Measurements from ENCODE around the gene PTPRH.
"Not testable (repeated sequence)": the region's sequence is repeated elsewhere in the genome, so short reads cannot be mapped to it uniquely, and the experiment has no call there.

Gene PTPRH

GRCh38 chr19:55174425-55175116 lies 34.7 kb downstream of the PTPRH start:
- peak overlapping the region in 3 of 7 experiments; percentile 61 to 73 (median 67) for H3K4me3 ChIP-seq (ENCODE audit: control insufficient read depth in 1 of 7, extremely low read depth in 1 of 7, insufficient read depth in 4 of 7, low read depth in 2 of 7, low read length in 6 of 7)
- no peak for DNase-seq
- H3K27ac ChIP-seq (ENCODE audit: insufficient read depth in 1 of 2, low read depth in 1 of 2, low read length in 2 of 2, poor library complexity in 1 of 2, severe bottlenecking in 2 of 2): no peak overlapping the region
- WGBS (ENCODE audit: insufficient coverage): 54% methylated on average over 15 of the region's 21 CpGs
- no peaks in the 10 kb centered on the region for H3K36me3 ChIP-seq (ENCODE audit: control insufficient read depth in 4 of 4, insufficient read depth in 4 of 4, low read length in 3 of 4)
- POLR2A ChIA-PET: interaction anchor here (0.5 kb wide), 1 partner anchor 10 kb away, joined by 4 read pairs; no protein-coding TSS in a partner anchor
- H3K4me1 ChIP-seq (ENCODE audit: control extremely low read depth in 1 of 4, control insufficient read depth in 4 of 4, insufficient read depth in 4 of 4, low read length in 3 of 4): peaks cover 0 to 35% (median 24%) of the 10 kb centered on the region in 4 experiments
- CTCF ChIA-PET: interaction anchor here (2.5 to 7.6 kb wide), 2 partner anchors 9 to 15 kb away, joined by 9 to 31 read pairs; partner anchors contain the start of gene DNAAF3
- peaks cover 0 to 11% (median 0%) of the 10 kb centered on the region in 5 experiments for H3K9me3 ChIP-seq (ENCODE audit: control extremely low read depth in 1 of 5, control insufficient read depth in 4 of 5, insufficient read depth in 2 of 5, low read depth in 1 of 5, low read length in 4 of 5)
- peaks cover 7 to 78% (median 34%) of the 10 kb centered on the region in 5 experiments for H3K27me3 ChIP-seq (replicated peaks in 2 of 5; ENCODE audit: control insufficient read depth in 4 of 5, insufficient read depth in 5 of 5, low read length in 4 of 5)

GRCh38 chr19:55173714-55174409 lies 35.4 kb downstream of the PTPRH start:
- peak overlapping the region; percentile 0 to 73 (median 47) for H3K4me3 ChIP-seq (ENCODE audit: control insufficient read depth in 1 of 7, extremely low read depth in 1 of 7, insufficient read depth in 4 of 7, low read depth in 2 of 7, low read length in 6 of 7)
- H3K9me3 ChIP-seq (ENCODE audit: control extremely low read depth in 1 of 5, control insufficient read depth in 4 of 5, insufficient read depth in 2 of 5, low read depth in 1 of 5, low read length in 4 of 5): peaks cover 0 to 11% (median 0%) of the 10 kb centered on the region in 5 experiments
- H3K27me3 ChIP-seq (replicated peaks in 2 of 5; ENCODE audit: control insufficient read depth in 4 of 5, insufficient read depth in 5 of 5, low read length in 4 of 5): peaks cover 7 to 83% (median 34%) of the 10 kb centered on the region in 5 experiments
- ChIA-PET CTCF (interaction anchor here (2.5 to 7.6 kb wide), 2 partner anchors 8 to 14 kb away, joined by 9 to 31 read pairs; partner anchors contain the start of gene DNAAF3), POLR2A (no interaction called here)
- peaks cover 0 to 28% (median 17%) of the 10 kb centered on the region in 4 experiments for H3K4me1 ChIP-seq (ENCODE audit: control extremely low read depth in 1 of 4, control insufficient read depth in 4 of 4, insufficient read depth in 4 of 4, low read length in 3 of 4)
- 1% methylated on average over 17 of the region's 37 CpGs for WGBS (ENCODE audit: insufficient coverage)
- DNase-seq: peak in 1 of 3 donors; percentile 57
- H3K27ac ChIP-seq (ENCODE audit: insufficient read depth in 1 of 2, low read depth in 1 of 2, low read length in 2 of 2, poor library complexity in 1 of 2, severe bottlenecking in 2 of 2): no peak overlapping the region
- no peaks in the 10 kb centered on the region for H3K36me3 ChIP-seq (ENCODE audit: control insufficient read depth in 4 of 4, insufficient read depth in 4 of 4, low read length in 3 of 4)

GRCh38 chr19:55173186-55173713 lies 36.1 kb downstream of the PTPRH start:
- Histone ChIP-seq H3K27me3 (replicated peaks in 2 of 5; ENCODE audit: control insufficient read depth in 4 of 5, insufficient read depth in 5 of 5, low read length in 4 of 5) (peaks cover 7 to 84% (median 34%) of the 10 kb centered on the region in 5 experiments), H3K9me3 (ENCODE audit: control extremely low read depth in 1 of 5, control insufficient read depth in 4 of 5, insufficient read depth in 2 of 5, low read depth in 1 of 5, low read length in 4 of 5) (peaks cover 0 to 11% (median 0%) of the 10 kb centered on the region in 5 experiments), H3K4me1 (ENCODE audit: control extremely low read depth in 1 of 4, control insufficient read depth in 4 of 4, insufficient read depth in 4 of 4, low read length in 3 of 4) (peaks cover 0 to 22% (median 13%) of the 10 kb centered on the region in 4 experiments), H3K27ac (ENCODE audit: insufficient read depth in 1 of 2, low read depth in 1 of 2, low read length in 2 of 2, poor library complexity in 1 of 2, severe bottlenecking in 2 of 2) (no peak overlapping the region), H3K4me3 (ENCODE audit: control insufficient read depth in 1 of 7, extremely low read depth in 1 of 7, insufficient read depth in 4 of 7, low read depth in 2 of 7, low read length in 6 of 7) (peak overlapping the region; percentile 0 to 73 (median 47)), H3K36me3 (ENCODE audit: control insufficient read depth in 4 of 4, insufficient read depth in 4 of 4, low read length in 3 of 4) (no peaks in the 10 kb centered on the region)
- WGBS (ENCODE audit: insufficient coverage): 2% methylated on average over 18 of the region's 32 CpGs
- ChIA-PET CTCF (interaction anchor here (2.5 kb wide), 1 partner anchor 14 kb away, joined by 9 read pairs; no protein-coding TSS in a partner anchor), POLR2A (no interaction called here)
- no peak for DNase-seq

GRCh38 chr19:55172741-55173140 lies 36.6 kb downstream of the PTPRH start:
- WGBS (ENCODE audit: insufficient coverage): 31% methylated on average over 5 of the region's 12 CpGs
- DNase-seq: no peak
- H3K27ac ChIP-seq (ENCODE audit: insufficient read depth in 1 of 2, low read depth in 1 of 2, low read length in 2 of 2, poor library complexity in 1 of 2, severe bottlenecking in 2 of 2): no peak overlapping the region

GRCh38 chr19:55172318-55172717 lies 37.0 kb downstream of the PTPRH start:
- H3K27me3 ChIP-seq (replicated peaks in 2 of 5; ENCODE audit: control insufficient read depth in 4 of 5, insufficient read depth in 5 of 5, low read length in 4 of 5): peaks cover 7 to 79% (median 36%) of the 10 kb centered on the region in 5 experiments
- POLR2A ChIA-PET; H3K4me3 ChIP-seq (ENCODE audit: control insufficient read depth in 1 of 7, extremely low read depth in 1 of 7, insufficient read depth in 4 of 7, low read depth in 2 of 7, low read length in 6 of 7); H3K36me3 ChIP-seq (ENCODE audit: control insufficient read depth in 4 of 4, insufficient read depth in 4 of 4, low read length in 3 of 4); H3K27ac ChIP-seq (ENCODE audit: insufficient read depth in 1 of 2, low read depth in 1 of 2, low read length in 2 of 2, poor library complexity in 1 of 2, severe bottlenecking in 2 of 2); DNase-seq; CTCF ChIA-PET: not testable (repeated sequence)
- peaks cover 0 to 11% (median 0%) of the 10 kb centered on the region in 5 experiments for H3K9me3 ChIP-seq (ENCODE audit: control extremely low read depth in 1 of 5, control insufficient read depth in 4 of 5, insufficient read depth in 2 of 5, low read depth in 1 of 5, low read length in 4 of 5)
- 78% methylated on average over 4 of the region's 9 CpGs for WGBS (ENCODE audit: insufficient coverage)
- H3K4me1 ChIP-seq (ENCODE audit: control extremely low read depth in 1 of 4, control insufficient read depth in 4 of 4, insufficient read depth in 4 of 4, low read length in 3 of 4): peaks cover 0 to 19% (median 12%) of the 10 kb centered on the region in 4 experiments

More at GRCh38 chr19:55172741-55173140, 36.6 kb downstream of the PTPRH start:
- ChIA-PET POLR2A (no interaction called here), CTCF (interaction anchor here (2.5 kb wide), 1 partner anchor 13 kb away, joined by 9 read pairs; no protein-coding TSS in a partner anchor)
- H3K27me3 ChIP-seq (replicated peaks in 2 of 5; ENCODE audit: control insufficient read depth in 4 of 5, insufficient read depth in 5 of 5, low read length in 4 of 5): peaks cover 7 to 80% (median 35%) of the 10 kb centered on the region in 5 experiments
- H3K9me3 ChIP-seq (ENCODE audit: control extremely low read depth in 1 of 5, control insufficient read depth in 4 of 5, insufficient read depth in 2 of 5, low read depth in 1 of 5, low read length in 4 of 5): peaks cover 0 to 11% (median 0%) of the 10 kb centered on the region in 5 experiments
- no peaks in the 10 kb centered on the region for H3K36me3 ChIP-seq (ENCODE audit: control insufficient read depth in 4 of 4, insufficient read depth in 4 of 4, low read length in 3 of 4)
- peaks cover 0 to 17% (median 12%) of the 10 kb centered on the region in 4 experiments for H3K4me1 ChIP-seq (ENCODE audit: control extremely low read depth in 1 of 4, control insufficient read depth in 4 of 4, insufficient read depth in 4 of 4, low read length in 3 of 4)
- H3K4me3 ChIP-seq (ENCODE audit: control insufficient read depth in 1 of 7, extremely low read depth in 1 of 7, insufficient read depth in 4 of 7, low read depth in 2 of 7, low read length in 6 of 7): no peak overlapping the region

GRCh38 chr19:55171440-55171839 lies 37.9 kb downstream of the PTPRH start:
- H3K27me3 ChIP-seq (replicated peaks in 2 of 5; ENCODE audit: control insufficient read depth in 4 of 5, insufficient read depth in 5 of 5, low read length in 4 of 5): peaks cover 3 to 70% (median 30%) of the 10 kb centered on the region in 5 experiments
- WGBS (ENCODE audit: insufficient coverage): 82% methylated on average over 2 of the region's 5 CpGs
- CTCF ChIA-PET: interaction anchor here (1.0 kb wide), 1 partner anchor 11 kb away, joined by 3 read pairs; no protein-coding TSS in a partner anchor
- no peaks in the 10 kb centered on the region for H3K36me3 ChIP-seq (ENCODE audit: control insufficient read depth in 4 of 4, insufficient read depth in 4 of 4, low read length in 3 of 4)
- peaks cover 0 to 11% (median 0%) of the 10 kb centered on the region in 5 experiments for H3K9me3 ChIP-seq (ENCODE audit: control extremely low read depth in 1 of 5, control insufficient read depth in 4 of 5, insufficient read depth in 2 of 5, low read depth in 1 of 5, low read length in 4 of 5)
- H3K27ac ChIP-seq (ENCODE audit: insufficient read depth in 1 of 2, low read depth in 1 of 2, low read length in 2 of 2, poor library complexity in 1 of 2, severe bottlenecking in 2 of 2): no peak overlapping the region
- H3K4me3 ChIP-seq (ENCODE audit: control insufficient read depth in 1 of 7, extremely low read depth in 1 of 7, insufficient read depth in 4 of 7, low read depth in 2 of 7, low read length in 6 of 7): no peak overlapping the region
- POLR2A ChIA-PET: no interaction called here
- H3K4me1 ChIP-seq (ENCODE audit: control extremely low read depth in 1 of 4, control insufficient read depth in 4 of 4, insufficient read depth in 4 of 4, low read length in 3 of 4): peaks cover 0 to 25% (median 18%) of the 10 kb centered on the region in 4 experiments
- DNase-seq: no peak
